AG08396 (cell line): ENCODE data around the gene PTGER2.

ENCODE experiments used
- DNase-seq: peaks from one replicate; pipeline ENCODE4 v3.0.0; 2012; ENCODE audit warnings: low spot score, mixed read lengths

Gene PTGER2

GRCh38 chr14:52338051-52338681 lies 24.1 kb downstream of the PTGER2 start:
- DNase-seq, result no peak

- no peak for DNase-seq
These were observed 25.1 kb downstream of the PTGER2 start for GRCh38 chr14:52339262-52339661.

- no peak for DNase-seq
These were observed 28.9 kb downstream of the PTGER2 start for GRCh38 chr14:52342849-52343596.

GRCh38 chr14:52346778-52347177 lies 32.7 kb downstream of the PTGER2 start:
- DNase-seq, result no peak

- no peak for DNase-seq
These were observed 34.2 kb downstream of the PTGER2 start for GRCh38 chr14:52348279-52348678.

- no peak for DNase-seq
These were observed 34.7 kb downstream of the PTGER2 start for GRCh38 chr14:52348776-52349175.

- no peak for DNase-seq
These were observed 35.6 kb downstream of the PTGER2 start for GRCh38 chr14:52349731-52350130.

GRCh38 chr14:52350445-52350844 lies 36.3 kb downstream of the PTGER2 start:
- no peak for DNase-seq

- no peak for DNase-seq
These were observed 37.3 kb downstream of the PTGER2 start for GRCh38 chr14:52351233-52352060.

GRCh38 chr14:52352061-52352491 lies 38.0 kb downstream of the PTGER2 start:
- DNase-seq, result no peak

- no peak for DNase-seq
These were observed 38.5 kb downstream of the PTGER2 start for GRCh38 chr14:52352569-52352968.

- no peak for DNase-seq
These were observed 40.1 kb downstream of the PTGER2 start for GRCh38 chr14:52354242-52354641.

GRCh38 chr14:52355016-52355431 lies 40.9 kb downstream of the PTGER2 start:
- peak; percentile 36 for DNase-seq

- DNase-seq, result no peak
These were observed 41.4 kb downstream of the PTGER2 start for GRCh38 chr14:52355526-52355925.

GRCh38 chr14:52356025-52356424 lies 41.9 kb downstream of the PTGER2 start:
- no peak for DNase-seq

- DNase-seq, result no peak
These were observed 46.7 kb downstream of the PTGER2 start for GRCh38 chr14:52360831-52361230.

- no peak for DNase-seq
These were observed 49.1 kb downstream of the PTGER2 start for GRCh38 chr14:52363041-52363704.

GRCh38 chr14:52363961-52364360 lies 49.8 kb downstream of the PTGER2 start:
- DNase-seq, result no peak

- DNase-seq, result no peak
These were observed 51.0 kb downstream of the PTGER2 start for GRCh38 chr14:52365071-52365470.

GRCh38 chr14:52366796-52367315 lies 52.7 kb downstream of the PTGER2 start:
- DNase-seq, result no peak

GRCh38 chr14:52369305-52369801 lies 55.2 kb downstream of the PTGER2 start:
- DNase-seq, result peak; percentile 14
